Lung (tissue), 12 donors: ENCODE data around the gene UQCRC1. TPM values are rescaled to one million over a fixed set of nuclear protein-coding genes. Genes with fewer than 3 reads are reported as not detected.

Experiments
- ATAC-seq: fragments of 200-7000 bp; cut with Tn5 transposase; one replicate; pipeline ENCODE4 v1.9.1; 2020; ENCODE audit warnings: moderate number of reproducible peaks; ENCODE audit not compliant: insufficient read depth, low FRiP score
- DNase-seq, 3 donors: peaks; one replicate each; pipeline ENCODE4 v3.0.0-alpha.2; 2013 to 2017
- H3K27ac ChIP-seq, 2 donors: one replicate each; pipeline ENCODE4 v1.5.1; 2013; ENCODE audit warnings: mild to moderate bottlenecking in 2 of 2, moderate library complexity in 2 of 2, control low read depth in 1 of 2, inconsistent platforms in 1 of 2, low read depth in 1 of 2, low read length in 1 of 2
- H3K27me3 ChIP-seq, 3 donors: one replicate each; pipeline ENCODE4 v1.5.1; 2013; ENCODE audit warnings: low read length in 2 of 3; ENCODE audit not compliant: control insufficient read depth in 3 of 3, insufficient read depth in 3 of 3
- H3K36me3 ChIP-seq, 4 donors: one replicate each; pipeline ENCODE4 v1.5.1; 2013; ENCODE audit warnings: low read length in 4 of 4, mild to moderate bottlenecking in 1 of 4, moderate library complexity in 1 of 4; ENCODE audit not compliant: control insufficient read depth in 4 of 4, insufficient read depth in 4 of 4
- H3K4me1 ChIP-seq, 5 donors: one replicate each; pipeline ENCODE4 v1.5.1; 2013; ENCODE audit warnings: low read length in 5 of 5, mild to moderate bottlenecking in 2 of 5, moderate library complexity in 1 of 5; ENCODE audit not compliant: control insufficient read depth in 5 of 5, insufficient read depth in 5 of 5
- H3K4me3 ChIP-seq: one replicate; pipeline ENCODE4 v1.5.1; 2013; ENCODE audit warnings: mild to moderate bottlenecking, control low read depth, moderate library complexity
- H3K9ac ChIP-seq, 2 donors: one replicate each; pipeline ENCODE4 v1.5.1; 2013; ENCODE audit warnings: low read length in 2 of 2, control low read depth in 1 of 2; ENCODE audit not compliant: insufficient read depth in 1 of 2
- H3K9me3 ChIP-seq, 4 donors: one replicate each; pipeline ENCODE4 v1.5.1; 2013; ENCODE audit warnings: low read length in 3 of 4, mild to moderate bottlenecking in 1 of 4, moderate library complexity in 1 of 4; ENCODE audit not compliant: control insufficient read depth in 4 of 4, insufficient read depth in 3 of 4
- CTCF ChIP-seq: IDR thresholded peaks from 2 replicates; pipeline ENCODE4 v1.5.1; 2012; ENCODE audit warnings: mild to moderate bottlenecking; ENCODE audit errors: control extremely low read depth, extremely low read depth
- WGBS, 2 donors: extraction: QIAGEN DNeasy Blood & Tissue Kit; methylation state at CpG; one replicate each; pipeline ENCODE4 v1.1.7; 2013; 5-methylcytosine and 5-hydroxymethylcytosine counted together
- polyA plus RNA-seq, 2 donors: library from polyadenylated mRNA; stranded (reverse); fragments of 200-250 nt; gene quantifications; one replicate each; pipeline ENCODE4 v1.2.1, GENCODE V29; 2013
- total RNA-seq, 2 donors: library from RNA; depleted of rRNA in 1 of 2; stranded (reverse); fragments of >200 nt in 1 of 2; gene quantifications; one replicate each; pipeline ENCODE4 v1.2.1, GENCODE V29; 2014 to 2021
- donor health status: control.
- donor health status: control.
- donor health status: Bipolar disorder and iron deficiency.
- donor health status: healthy.
- donor health status: DM: yes; HTN: yes; CAD: no.

Gene UQCRC1
- total and polyA plus RNA-seq, 4 donors, result 98.5 to 225 (median 176) TPM

- no peak for TF ChIP-seq CTCF
- 87 to 93% methylated on average over 8 of the region's 8 CpGs for WGBS, 2 donors
- no peak for DNase-seq
Observed at GRCh38 chr3:48585411-48585810, 24.0 kb downstream of the UQCRC1 start.

GRCh38 chr3:48584836-48585235 is 24.6 kb downstream of the UQCRC1 start:
- TF ChIP-seq CTCF, result no peak
- no peak for DNase-seq

More at GRCh38 chr3:48585411-48585810, 24.0 kb downstream of the UQCRC1 start:
- no peak overlapping the region for H3K9ac ChIP-seq
- no peak overlapping the region for H3K4me3 ChIP-seq
- H3K27me3 ChIP-seq, result peaks cover 0 to 2% (median 0%) of the 10 kb centered on the region in 3 donors
- no peak overlapping the region for H3K27ac ChIP-seq
- no peaks in the 10 kb centered on the region for H3K9me3 ChIP-seq
- no peaks in the 10 kb centered on the region for H3K4me1 ChIP-seq
- H3K36me3 ChIP-seq, result no peaks in the 10 kb centered on the region
- ATAC-seq, result no peak

GRCh38 chr3:48581621-48582481 is 27.6 kb downstream of the UQCRC1 start:
- no peak for TF ChIP-seq CTCF
- WGBS, 2 donors, result 92 to 93% methylated on average over 13 to 14 of the region's 14 CpGs
- Histone ChIP-seq H3K4me3 (no peak overlapping the region), H3K27me3 (no peaks in the 10 kb centered on the region), H3K9me3 (no peaks in the 10 kb centered on the region), H3K27ac (no peak overlapping the region), H3K9ac (no peak overlapping the region), H3K4me1 (no peaks in the 10 kb centered on the region), H3K36me3 (peaks cover 0 to 4% (median 0%) of the 10 kb centered on the region in 4 donors)
- ATAC-seq (no peak), DNase-seq (no peak)

More at GRCh38 chr3:48584836-48585235, 24.6 kb downstream of the UQCRC1 start:
- 85 to 90% methylated on average over 9 of the region's 9 CpGs for WGBS, 2 donors
- Histone ChIP-seq H3K9ac (no peak overlapping the region), H3K4me1 (no peaks in the 10 kb centered on the region), H3K4me3 (no peak overlapping the region), H3K27me3 (peaks cover 0 to 2% (median 0%) of the 10 kb centered on the region in 3 donors), H3K36me3 (no peaks in the 10 kb centered on the region), H3K27ac (no peak overlapping the region), H3K9me3 (no peaks in the 10 kb centered on the region)
- ATAC-seq, result no peak
